Activated naive CD8-positive, alpha-beta T cell treated with anti-CD3 and anti-CD28 coated beads, Interleukin-2, amount 10 ng/mL, durations not matched to agents 7 days and 5 days (primary cell): ENCODE results near the gene PLEKHA5. TPM values are rescaled to one million over a fixed set of nuclear protein-coding genes. Genes with fewer than 3 reads are reported as not detected.

Experiments
- ATAC-seq: fragments of 150-1000 bp; cut with Tn5 transposase; one replicate; pipeline ENCODE4 v1.10.0; 2021; ENCODE audit warnings: low read depth, moderate library complexity
- POLR2A ChIA-PET: fragments of 350-600 bp; sonication (Branson Sonifier 250); formaldehyde crosslinking; loops from one replicate; lab custom pipeline; 2021; ENCODE audit warnings: antibody characterized with exemption; lab: Charles Lee
- DNase-seq: peaks from one replicate; pipeline ENCODE4 v3.0.0; 2021
- H3K27ac Mint-ChIP-seq: one replicate; pipeline ENCODE4 v1.8.0; 2022; ENCODE audit warnings: mild to moderate bottlenecking, mixed read lengths
- H3K27me3 Mint-ChIP-seq: one replicate; pipeline ENCODE4 v1.8.0; 2022; ENCODE audit warnings: mild to moderate bottlenecking, moderate library complexity, mixed read lengths
- H3K36me3 Mint-ChIP-seq: one replicate; pipeline ENCODE4 v1.8.0; 2021; ENCODE audit warnings: mild to moderate bottlenecking, mixed read lengths
- H3K4me1 Mint-ChIP-seq: one replicate; pipeline ENCODE4 v1.8.0; 2021; ENCODE audit warnings: mixed read lengths
- H3K4me3 Mint-ChIP-seq: one replicate; pipeline ENCODE4 v1.8.0; 2022; ENCODE audit warnings: mild to moderate bottlenecking, moderate library complexity, mixed read lengths
- H3K9me3 Mint-ChIP-seq: one replicate; pipeline ENCODE4 v1.8.0; 2021; ENCODE audit warnings: mixed read lengths
- total RNA-seq, 2 experiments: library from RNA; stranded (reverse); gene quantifications; one replicate each; pipeline ENCODE4 v1.2.3, GENCODE V29; 2021

PLEKHA5 gene
- total RNA-seq, 2 experiments from 2014 or later, result 4.4 to 5.5 TPM

DNA sequence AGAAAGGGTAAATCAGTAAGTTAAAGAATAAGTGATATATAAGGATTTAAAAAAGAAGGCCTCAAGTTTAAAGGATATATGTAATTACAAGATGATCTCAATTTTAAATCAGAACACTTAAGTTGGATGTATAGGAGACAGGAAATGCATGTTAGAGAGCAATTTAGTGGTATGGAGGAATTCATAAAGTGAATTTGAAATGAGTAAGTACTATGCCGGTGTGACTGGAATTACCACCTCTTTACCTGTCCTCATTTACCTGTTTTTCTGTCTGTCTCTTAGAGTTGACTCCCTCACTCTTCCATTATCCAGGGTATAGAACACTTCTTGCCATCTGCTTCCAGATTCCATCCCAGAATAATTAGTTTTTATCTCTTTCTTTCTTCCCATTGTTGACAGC is 73.5 kb downstream of the PLEKHA5 start:
- POLR2A ChIA-PET, result no interaction called here
- no peak overlapping the region for H3K27ac Mint-ChIP-seq
- DNase-seq (no peak), ATAC-seq (no peak)
- H3K4me3 Mint-ChIP-seq, result no peak overlapping the region
- H3K9me3 Mint-ChIP-seq, result no peaks in the 10 kb centered on the region
- H3K27me3 Mint-ChIP-seq, result no peaks in the 10 kb centered on the region
- no peaks in the 10 kb centered on the region for H3K4me1 Mint-ChIP-seq
- H3K36me3 Mint-ChIP-seq, result no peaks in the 10 kb centered on the region

DNA sequence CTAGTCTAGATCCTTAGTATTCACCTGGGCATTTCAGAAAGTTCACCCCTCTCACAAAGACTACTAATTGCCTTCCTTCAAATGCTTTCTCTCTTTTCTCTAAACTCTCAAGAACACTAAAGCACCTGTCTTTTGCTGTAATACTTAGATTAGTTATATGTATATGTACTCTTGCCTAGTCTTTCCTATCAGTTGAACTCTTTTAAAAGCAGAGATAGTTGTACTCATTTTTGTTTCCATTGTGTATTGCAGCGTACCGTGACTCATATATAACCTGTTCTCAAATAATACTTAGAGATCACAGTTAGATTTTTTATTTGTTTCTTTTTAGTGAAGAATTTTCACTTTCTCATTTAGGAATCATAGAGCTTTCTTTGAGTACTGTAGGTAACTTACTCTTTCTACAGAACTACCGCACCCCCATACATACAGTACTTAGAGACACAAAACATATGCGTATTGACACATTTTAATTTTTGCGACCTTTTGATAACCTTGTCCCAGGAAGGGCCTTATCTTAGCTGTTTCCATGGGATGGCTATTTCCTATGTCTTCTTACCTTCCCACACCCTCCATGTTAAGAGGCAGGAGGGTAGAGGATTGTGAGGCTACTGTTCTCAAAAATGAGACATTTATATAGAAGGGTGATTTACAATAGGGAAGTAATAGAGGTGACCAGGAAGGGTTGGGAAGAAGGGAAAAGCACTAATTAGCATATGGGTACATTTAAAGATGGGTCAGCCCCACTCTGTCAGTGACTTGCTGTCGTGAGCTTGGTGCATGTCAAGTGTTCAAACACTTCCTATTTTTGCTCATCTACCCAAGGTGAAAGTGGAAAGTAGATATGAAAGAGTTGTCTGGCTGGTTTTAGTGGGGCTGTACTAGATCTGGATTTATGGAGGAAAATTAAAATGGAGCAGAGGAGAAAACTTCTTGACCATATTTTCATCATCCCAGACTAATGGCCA is 74.3 kb downstream of the PLEKHA5 start:
- DNase-seq, result no peak
- Mint-ChIP-seq H3K4me3 (no peak overlapping the region), H3K36me3 (no peaks in the 10 kb centered on the region)

DNA sequence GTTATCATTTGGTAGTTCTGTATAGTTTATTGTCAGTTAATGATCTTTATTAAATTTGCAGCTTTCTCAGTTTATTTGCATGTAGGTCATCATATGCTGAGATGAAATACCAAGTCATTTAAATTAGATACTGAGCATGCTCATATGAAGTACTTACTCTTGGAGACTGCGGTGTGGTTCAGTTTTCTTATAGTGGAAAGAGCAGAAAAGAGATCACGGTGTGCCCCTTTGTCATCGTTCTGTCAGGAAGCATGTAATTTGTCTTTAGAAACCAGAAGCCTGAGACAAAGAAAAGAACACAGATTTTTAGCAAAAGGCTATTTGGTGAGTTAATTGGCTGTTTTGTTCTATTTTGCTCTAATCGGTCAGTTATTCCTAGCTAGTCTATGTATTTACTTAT is 75.6 kb downstream of the PLEKHA5 start:
- no peaks in the 10 kb centered on the region for H3K9me3 Mint-ChIP-seq
- H3K4me3 Mint-ChIP-seq, result no peak overlapping the region
- no peak for ATAC-seq
- no peak overlapping the region for H3K27ac Mint-ChIP-seq
- H3K27me3 Mint-ChIP-seq, result no peaks in the 10 kb centered on the region
- POLR2A ChIA-PET, result no interaction called here
- DNase-seq, result no peak
- H3K36me3 Mint-ChIP-seq, result no peaks in the 10 kb centered on the region
- no peaks in the 10 kb centered on the region for H3K4me1 Mint-ChIP-seq

More for the DNA sequence above, 74.3 kb downstream of the PLEKHA5 start:
- POLR2A ChIA-PET, result no interaction called here
- H3K27ac Mint-ChIP-seq, result no peak overlapping the region
- no peaks in the 10 kb centered on the region for H3K4me1 Mint-ChIP-seq
- ATAC-seq, result no peak
- no peaks in the 10 kb centered on the region for H3K9me3 Mint-ChIP-seq
- H3K27me3 Mint-ChIP-seq, result no peaks in the 10 kb centered on the region

DNA sequence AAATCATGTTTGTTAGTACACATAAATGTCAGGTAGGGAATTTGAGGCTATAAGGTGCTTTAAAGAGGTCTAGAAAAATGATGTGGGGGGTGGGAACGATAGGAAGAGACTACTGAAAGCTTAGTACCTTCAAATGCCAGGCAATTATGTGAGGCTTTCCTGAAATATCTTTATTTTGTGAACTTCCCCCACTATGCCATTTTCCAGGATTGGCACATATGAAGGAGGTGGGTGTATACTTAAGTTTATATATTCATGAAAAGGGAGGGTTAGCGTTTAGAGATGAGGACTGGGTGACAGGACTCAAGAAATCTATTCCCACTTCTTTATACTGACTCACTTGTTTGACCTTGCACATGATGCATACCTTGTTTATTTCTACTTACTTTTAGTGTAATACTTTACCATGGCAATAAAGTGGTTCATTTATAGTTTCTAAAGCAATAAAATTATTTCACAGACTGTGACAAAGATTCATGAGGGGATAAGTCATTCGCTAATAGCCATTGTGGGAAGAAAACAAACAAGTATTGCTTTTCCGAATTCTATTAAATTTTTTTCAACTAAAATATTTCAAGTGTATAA is 77.1 kb downstream of the PLEKHA5 start:
- Mint-ChIP-seq H3K36me3 (no peaks in the 10 kb centered on the region), H3K27ac (no peak overlapping the region), H3K27me3 (no peaks in the 10 kb centered on the region), H3K4me1 (no peaks in the 10 kb centered on the region), H3K4me3 (no peak overlapping the region), H3K9me3 (peaks cover 1% of the 10 kb centered on the region)
- ATAC-seq (no peak), DNase-seq (no peak)
- POLR2A ChIA-PET, result no interaction called here

DNA sequence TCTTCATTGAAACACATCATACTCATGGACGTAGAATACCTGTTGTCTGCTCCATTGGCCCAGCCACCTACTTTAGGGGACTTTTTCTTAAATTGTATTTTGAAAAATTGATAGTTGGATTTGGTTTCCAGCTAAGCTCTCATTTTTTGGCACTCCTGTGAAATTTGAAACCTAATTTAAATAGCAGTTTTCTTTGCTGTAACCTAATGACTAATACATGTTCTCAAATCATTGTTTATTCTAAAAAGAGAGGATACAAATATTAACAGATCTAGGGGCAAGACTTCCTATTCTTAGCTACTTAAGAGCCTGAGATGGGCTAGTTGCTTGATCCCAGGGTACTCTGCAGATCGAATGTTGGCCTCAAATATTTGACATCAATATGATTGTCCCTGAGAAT is 78.9 kb downstream of the PLEKHA5 start:
- Mint-ChIP-seq H3K27me3 (no peaks in the 10 kb centered on the region), H3K9me3 (peaks cover 1% of the 10 kb centered on the region), H3K4me3 (no peak overlapping the region), H3K4me1 (no peaks in the 10 kb centered on the region), H3K36me3 (no peaks in the 10 kb centered on the region), H3K27ac (no peak overlapping the region)
- no peak for ATAC-seq
- DNase-seq, result no peak
- POLR2A ChIA-PET, result no interaction called here

DNA sequence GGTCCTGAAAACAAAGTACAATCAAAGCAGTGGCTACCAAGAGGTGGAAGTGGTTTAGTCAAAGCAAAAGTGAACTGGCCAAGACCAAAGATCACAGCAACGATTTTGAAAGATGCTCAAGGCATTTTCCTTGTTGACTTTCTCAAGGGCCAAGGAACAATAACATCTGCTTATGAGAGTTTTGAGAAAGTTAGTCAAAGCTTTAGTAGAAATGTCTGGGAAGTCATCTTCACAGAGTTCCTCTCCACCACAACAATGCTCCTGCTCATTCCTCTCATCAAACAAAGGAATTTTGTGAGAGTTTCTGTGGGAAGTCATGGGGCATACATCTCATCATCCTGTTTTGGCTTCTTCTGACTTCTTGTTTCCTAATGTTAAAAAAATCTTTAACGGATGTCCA is 80.1 kb downstream of the PLEKHA5 start:
- H3K27me3 Mint-ChIP-seq, result no peaks in the 10 kb centered on the region
- H3K4me1 Mint-ChIP-seq, result no peaks in the 10 kb centered on the region
- POLR2A ChIA-PET, result no interaction called here
- ATAC-seq, result no peak
- no peak overlapping the region for H3K4me3 Mint-ChIP-seq
- DNase-seq, result no peak
- H3K36me3 Mint-ChIP-seq, result no peaks in the 10 kb centered on the region
- no peak overlapping the region for H3K27ac Mint-ChIP-seq
- H3K9me3 Mint-ChIP-seq, result peaks cover 1% of the 10 kb centered on the region

DNA sequence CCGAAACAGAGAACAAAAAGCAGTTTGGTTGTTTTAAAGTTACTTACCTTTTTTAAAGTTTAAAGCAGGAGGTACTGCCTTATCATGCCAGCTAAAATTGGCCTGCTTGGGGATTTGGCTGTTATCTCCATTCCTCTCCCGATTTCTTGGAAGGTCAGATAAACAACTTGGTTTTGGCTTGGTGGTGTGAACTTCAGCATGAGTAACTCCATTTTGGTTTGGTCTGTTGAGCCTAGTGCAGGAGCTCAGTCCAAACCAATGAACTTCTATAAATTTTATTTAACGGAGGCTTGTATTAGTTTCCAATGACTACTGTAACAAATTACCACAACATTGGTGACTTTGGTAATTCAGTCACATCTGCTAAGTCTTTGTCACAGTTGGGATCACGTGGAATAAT is 82.3 kb downstream of the PLEKHA5 start:
- Mint-ChIP-seq H3K4me3 (no peak overlapping the region), H3K36me3 (no peaks in the 10 kb centered on the region), H3K27me3 (no peaks in the 10 kb centered on the region), H3K9me3 (peaks cover 1% of the 10 kb centered on the region), H3K27ac (no peak overlapping the region), H3K4me1 (no peaks in the 10 kb centered on the region)
- POLR2A ChIA-PET, result no interaction called here
- no peak for DNase-seq
- no peak for ATAC-seq

DNA sequence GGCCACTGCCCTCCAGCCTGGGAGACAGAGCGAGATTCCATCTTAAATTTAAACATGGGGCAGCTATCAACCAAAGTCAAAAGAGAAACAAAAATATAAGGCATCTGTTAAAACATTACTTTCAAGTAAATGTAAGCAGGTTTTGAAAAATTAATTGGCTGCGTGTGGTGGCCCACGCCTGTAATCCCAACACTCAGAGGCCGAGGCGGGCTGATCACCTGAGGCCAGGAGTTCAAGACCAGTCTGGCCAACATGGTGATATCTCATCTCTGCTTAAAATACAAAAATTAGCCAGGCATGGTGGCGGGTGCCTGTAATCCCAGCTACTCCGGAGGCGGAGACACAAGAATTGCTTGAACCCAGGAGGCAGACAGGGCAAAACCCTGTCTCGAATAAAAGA is 82.7 kb downstream of the PLEKHA5 start:
- ATAC-seq, result no peak
- POLR2A ChIA-PET, result no interaction called here
- H3K27me3 Mint-ChIP-seq, result no peaks in the 10 kb centered on the region
- no peaks in the 10 kb centered on the region for H3K4me1 Mint-ChIP-seq
- no peak overlapping the region for H3K4me3 Mint-ChIP-seq
- H3K27ac Mint-ChIP-seq, result no peak overlapping the region
- no peaks in the 10 kb centered on the region for H3K36me3 Mint-ChIP-seq
- DNase-seq, result no peak
- peaks cover 1% of the 10 kb centered on the region for H3K9me3 Mint-ChIP-seq

DNA sequence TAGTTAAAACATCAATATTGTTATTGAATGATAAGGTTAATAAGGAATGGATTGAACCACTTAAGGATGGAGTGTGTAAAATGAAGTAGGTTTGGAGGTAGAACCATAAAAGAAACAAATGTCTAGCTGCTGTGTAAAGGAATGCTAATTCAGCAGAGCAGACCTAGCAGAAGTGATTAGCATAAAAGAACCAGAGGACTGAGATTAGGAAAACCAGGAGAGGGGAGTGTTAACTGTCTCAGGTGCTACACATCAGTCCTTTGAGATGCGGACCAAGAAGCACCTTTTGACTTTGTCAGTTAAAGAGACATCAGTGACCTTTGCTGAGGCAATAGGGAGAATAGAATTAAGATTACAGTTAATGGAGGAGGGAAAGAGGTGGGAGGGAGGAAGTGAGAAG is 84.5 kb downstream of the PLEKHA5 start:
- Mint-ChIP-seq H3K4me1 (no peaks in the 10 kb centered on the region), H3K9me3 (peaks cover 1% of the 10 kb centered on the region), H3K4me3 (no peak overlapping the region), H3K27ac (no peak overlapping the region), H3K36me3 (no peaks in the 10 kb centered on the region), H3K27me3 (no peaks in the 10 kb centered on the region)
- ATAC-seq (no peak), DNase-seq (no peak)
- POLR2A ChIA-PET, result no interaction called here

DNA sequence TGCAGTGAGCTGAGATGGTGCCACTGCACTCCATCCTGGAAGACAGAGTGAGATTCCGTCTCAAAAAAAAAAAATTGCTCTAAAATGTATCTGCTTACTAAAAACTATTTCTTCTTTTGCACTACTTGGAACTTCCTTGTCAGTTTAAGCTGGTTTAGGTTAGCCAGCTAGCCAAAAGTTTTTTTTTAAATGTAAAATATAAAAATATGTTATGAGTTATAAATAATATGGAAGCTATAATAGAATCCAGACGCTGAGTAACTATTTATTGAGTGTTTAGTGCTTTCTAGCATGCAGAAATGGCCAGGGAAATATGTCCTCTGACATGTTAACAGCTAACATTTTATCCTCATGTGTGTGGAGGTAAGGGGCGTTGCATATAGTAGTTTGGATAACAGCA is 85.6 kb downstream of the PLEKHA5 start:
- Mint-ChIP-seq H3K4me3 (no peak overlapping the region), H3K9me3 (peaks cover 1% of the 10 kb centered on the region), H3K36me3 (no peaks in the 10 kb centered on the region), H3K27me3 (no peaks in the 10 kb centered on the region), H3K4me1 (no peaks in the 10 kb centered on the region), H3K27ac (no peak overlapping the region)
- POLR2A ChIA-PET, result no interaction called here
- ATAC-seq (no peak), DNase-seq (no peak)

DNA sequence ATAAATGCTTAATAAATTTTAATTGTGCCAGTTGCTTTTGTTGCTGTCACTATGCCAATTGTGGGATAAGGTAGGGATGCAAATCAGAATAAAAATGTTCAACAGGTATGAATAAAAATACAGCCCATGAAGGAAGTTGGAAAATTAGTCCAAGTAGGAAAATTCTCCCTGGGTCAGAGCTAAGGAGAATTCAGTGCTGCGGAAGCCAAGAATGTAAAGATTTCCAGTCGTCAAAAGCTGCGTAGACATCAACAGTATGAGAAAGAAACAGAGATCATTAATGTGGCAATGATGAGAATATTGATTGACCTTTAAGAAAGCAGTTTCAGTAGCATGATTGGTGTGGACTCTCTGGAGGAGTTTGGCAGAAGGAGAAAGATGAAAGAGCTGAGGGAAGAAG is 87.9 kb downstream of the PLEKHA5 start:
- Mint-ChIP-seq H3K4me1 (no peaks in the 10 kb centered on the region), H3K36me3 (no peaks in the 10 kb centered on the region), H3K27ac (no peak overlapping the region), H3K4me3 (no peak overlapping the region), H3K27me3 (no peaks in the 10 kb centered on the region), H3K9me3 (no peaks in the 10 kb centered on the region)
- no peak for DNase-seq
- POLR2A ChIA-PET, result no interaction called here
- no peak for ATAC-seq

DNA sequence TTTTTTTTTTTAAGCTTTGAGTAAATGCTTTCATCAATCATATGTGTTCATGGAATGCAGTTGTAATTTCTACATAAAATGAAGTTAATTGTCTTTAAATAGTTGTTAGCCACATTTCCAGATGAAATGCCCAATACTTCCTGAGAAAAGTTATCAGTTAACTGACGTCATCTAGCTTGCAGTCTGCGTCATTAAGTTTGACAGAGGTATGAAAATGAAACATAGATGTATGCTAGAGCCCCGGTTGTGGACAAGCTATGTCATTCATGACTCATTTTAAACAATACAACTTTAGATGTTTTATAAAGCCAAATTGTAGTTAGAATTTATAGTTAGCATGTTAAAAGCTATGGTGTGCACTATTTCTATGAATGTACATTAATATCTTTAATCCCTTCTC is 90.7 kb downstream of the PLEKHA5 start:
- Mint-ChIP-seq H3K36me3 (no peaks in the 10 kb centered on the region), H3K27me3 (peaks cover 2% of the 10 kb centered on the region), H3K9me3 (no peaks in the 10 kb centered on the region), H3K27ac (no peak overlapping the region), H3K4me3 (no peak overlapping the region), H3K4me1 (no peaks in the 10 kb centered on the region)
- DNase-seq (no peak), ATAC-seq (no peak)
- POLR2A ChIA-PET, result no interaction called here

DNA sequence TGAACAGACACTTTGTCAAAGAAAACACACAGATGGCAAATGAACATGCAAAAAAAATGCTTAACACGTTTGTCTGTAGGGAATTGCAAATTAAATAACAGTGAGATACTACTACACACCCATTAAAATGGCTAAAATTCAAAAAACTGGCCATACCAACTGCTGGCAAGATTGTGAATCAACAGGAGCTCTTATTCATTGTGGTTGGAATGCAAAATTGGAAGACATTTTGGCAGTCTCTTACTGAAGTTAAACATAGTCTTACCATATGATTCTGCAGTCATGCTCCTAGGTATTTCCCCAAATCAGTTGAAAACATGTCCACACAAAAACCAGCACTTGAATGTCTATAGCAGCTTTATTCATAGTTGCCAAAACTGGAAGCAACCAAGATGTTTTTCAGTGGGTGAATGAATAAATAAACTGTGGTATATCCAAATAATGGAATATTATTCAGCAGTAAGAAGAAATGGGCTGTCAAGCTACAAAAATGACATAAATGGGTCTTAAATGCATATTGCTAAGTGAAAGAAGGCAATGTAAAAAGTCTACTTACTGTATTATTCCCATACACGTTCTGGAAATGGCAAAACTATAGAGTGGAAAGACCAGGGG is 91.4 kb downstream of the PLEKHA5 start:
- no peak for ATAC-seq
- H3K27ac Mint-ChIP-seq, result no peak overlapping the region
- POLR2A ChIA-PET, result no interaction called here
- peaks cover 2% of the 10 kb centered on the region for H3K27me3 Mint-ChIP-seq
- H3K4me1 Mint-ChIP-seq, result no peaks in the 10 kb centered on the region
- DNase-seq, result no peak
- H3K36me3 Mint-ChIP-seq, result no peaks in the 10 kb centered on the region
- no peak overlapping the region for H3K4me3 Mint-ChIP-seq
- no peaks in the 10 kb centered on the region for H3K9me3 Mint-ChIP-seq

DNA sequence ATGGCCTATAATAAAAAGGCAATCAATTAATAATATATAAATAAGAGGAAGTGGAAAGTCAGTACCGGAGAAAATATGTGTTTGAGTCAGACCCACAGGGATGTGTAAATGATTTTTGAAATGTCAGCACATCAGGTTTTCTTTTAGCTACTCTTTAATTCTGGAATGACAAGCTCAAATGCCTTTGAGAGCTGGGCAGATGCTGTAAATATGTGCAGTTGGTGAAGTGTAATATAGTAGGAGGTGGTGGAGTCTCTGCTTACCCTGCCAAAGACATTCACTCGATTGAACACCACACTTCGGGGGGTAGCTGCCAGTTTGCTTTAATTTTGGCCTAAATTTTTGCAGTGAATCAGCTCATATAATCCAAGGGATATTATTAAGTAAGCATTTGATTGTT is 93.0 kb downstream of the PLEKHA5 start:
- no peaks in the 10 kb centered on the region for H3K36me3 Mint-ChIP-seq
- ATAC-seq (no peak), DNase-seq (no peak)
- POLR2A ChIA-PET, result no interaction called here
- H3K27ac Mint-ChIP-seq, result no peak overlapping the region
- H3K9me3 Mint-ChIP-seq, result no peaks in the 10 kb centered on the region
- H3K27me3 Mint-ChIP-seq, result peaks cover 2% of the 10 kb centered on the region
- H3K4me3 Mint-ChIP-seq, result no peak overlapping the region
- no peaks in the 10 kb centered on the region for H3K4me1 Mint-ChIP-seq
